ENCODE results near the gene TCTN2. TPM values are rescaled to one million over a fixed set of nuclear protein-coding genes. Genes with fewer than 3 reads are reported as not detected.

Gene TCTN2
- polyA plus RNA-seq, 3 donors = 0.24 to 1.1 TPM; not detected in 1

GRCh38 chr12:123681605-123682004, 10.7 kb downstream of the TCTN2 start:
- no peak overlapping the region for H3K4me2 ChIP-seq (replicated peaks; ENCODE audit: extremely low read depth, low read length, poor library complexity, severe bottlenecking)
- no peak overlapping the region for H3K9ac ChIP-seq (ENCODE audit: insufficient read depth, low read length, poor library complexity, severe bottlenecking)
- H3K9me3 ChIP-seq (replicated peaks in 1 of 2; ENCODE audit: control insufficient read depth in 1 of 2, insufficient read depth in 1 of 2, low read length in 2 of 2) = no peaks in the 10 kb centered on the region
- H3K79me2 ChIP-seq (ENCODE audit: insufficient read depth, low read length) = no peaks in the 10 kb centered on the region
- H2AFZ ChIP-seq (ENCODE audit: insufficient read depth, low read depth, low read length, poor library complexity, severe bottlenecking) = no peak overlapping the region
- H3K27me3 Mint-ChIP-seq (ENCODE audit: low read depth in 3 of 3) = no peaks in the 10 kb centered on the region
- DNase-seq = peak; percentile 11 to 43 (median 24)
- no peaks in the 10 kb centered on the region for H3K27me3 ChIP-seq (ENCODE audit: control insufficient read depth in 2 of 2, insufficient read depth in 2 of 2, low read length in 2 of 2)
- H3K9me3 Mint-ChIP-seq = no peaks in the 10 kb centered on the region
- H3K27ac Mint-ChIP-seq = peak overlapping the region in 1 of 7 donors; percentile 36
- H3K4me1 ChIP-seq (ENCODE audit: control insufficient read depth in 1 of 2, insufficient read depth in 2 of 2, low read length in 2 of 2) = peaks cover 4 to 11% of the 10 kb centered on the region in 2 donors
- no peak overlapping the region for H3K27ac ChIP-seq (ENCODE audit: low read depth in 1 of 2, low read length in 2 of 2)
- H3K36me3 ChIP-seq (replicated peaks in 1 of 2; ENCODE audit: control insufficient read depth in 1 of 2, insufficient read depth in 2 of 2, low read length in 2 of 2) = no peaks in the 10 kb centered on the region
- peaks cover 12% of the 10 kb centered on the region for H3K4me1 Mint-ChIP-seq
- H3K36me3 Mint-ChIP-seq = no peaks in the 10 kb centered on the region
- no peak for TF ChIP-seq CTCF (IDR thresholded peaks at IDR 0.05)
- H3K4me3 Mint-ChIP-seq = peak overlapping the region in 1 of 2 donors; percentile 56
- intact Hi-C loops (cut with micrococcal nuclease) = no loop called here
- no peak overlapping the region for H3K4me3 ChIP-seq (replicated peaks in 1 of 3; ENCODE audit: low read depth in 2 of 3, low read length in 3 of 3)
- 17% methylated on average over 1 of the region's 2 CpGs for WGBS (ENCODE audit: insufficient coverage)
- no peaks in the 10 kb centered on the region for H4K20me1 ChIP-seq (ENCODE audit: insufficient read depth, low read length)

GRCh38 chr12:123683964-123684363, 13.1 kb downstream of the TCTN2 start:
- no peak overlapping the region for H2AFZ ChIP-seq (ENCODE audit: insufficient read depth, low read depth, low read length, poor library complexity, severe bottlenecking)
- WGBS (ENCODE audit: insufficient coverage) = no CpG with 5 or more reads among the region's 3 CpGs

More at GRCh38 chr12:123683964-123684363, 13.1 kb downstream of the TCTN2 start:
- Mint-ChIP-seq H3K27me3 (ENCODE audit: low read depth in 3 of 3) (no peaks in the 10 kb centered on the region), H3K36me3 (no peaks in the 10 kb centered on the region), H3K27ac (no peak overlapping the region), H3K4me1 (peaks cover 12% of the 10 kb centered on the region), H3K9me3 (no peaks in the 10 kb centered on the region), H3K4me3 (no peak overlapping the region)
- Histone ChIP-seq H3K9ac (ENCODE audit: insufficient read depth, low read length, poor library complexity, severe bottlenecking) (no peak overlapping the region), H3K4me3 (replicated peaks in 1 of 3; ENCODE audit: low read depth in 2 of 3, low read length in 3 of 3) (no peak overlapping the region), H4K20me1 (ENCODE audit: insufficient read depth, low read length) (no peaks in the 10 kb centered on the region), H3K27ac (ENCODE audit: low read depth in 1 of 2, low read length in 2 of 2) (no peak overlapping the region), H3K36me3 (replicated peaks in 1 of 2; ENCODE audit: control insufficient read depth in 1 of 2, insufficient read depth in 2 of 2, low read length in 2 of 2) (no peaks in the 10 kb centered on the region), H3K4me1 (ENCODE audit: control insufficient read depth in 1 of 2, insufficient read depth in 2 of 2, low read length in 2 of 2) (peaks cover 4 to 11% of the 10 kb centered on the region in 2 donors), H3K9me3 (replicated peaks in 1 of 2; ENCODE audit: control insufficient read depth in 1 of 2, insufficient read depth in 1 of 2, low read length in 2 of 2) (no peaks in the 10 kb centered on the region), H3K79me2 (ENCODE audit: insufficient read depth, low read length) (no peaks in the 10 kb centered on the region), H3K27me3 (ENCODE audit: control insufficient read depth in 2 of 2, insufficient read depth in 2 of 2, low read length in 2 of 2) (no peaks in the 10 kb centered on the region), H3K4me2 (replicated peaks; ENCODE audit: extremely low read depth, low read length, poor library complexity, severe bottlenecking) (no peak overlapping the region)
- TF ChIP-seq CTCF (IDR thresholded peaks at IDR 0.05) = no peak
- intact Hi-C loops (cut with micrococcal nuclease) = no loop called here
- DNase-seq = no peak

All from CD14-positive monocyte (primary cell).